ENCODE measurements around the gene ADORA1.

The ADORA1 gene

GRCh38 chr1:203127666-203128430 lies at the start of gene ADORA1:
ADORA1 (plus strand) TSS chr1:203127726; CDS start chr1:203128842, 1,116 bp downstream.
- no peak for DNase-seq (ENCODE audit: low spot score)

GRCh38 chr1:203077956-203078355 lies 49.6 kb upstream of the ADORA1 start:
- DNase-seq (ENCODE audit: low spot score): no peak

GRCh38 chr1:203078478-203078877 lies 49.0 kb upstream of the ADORA1 start:
- DNase-seq (ENCODE audit: low spot score): no peak

GRCh38 chr1:203080456-203080855 lies 47.1 kb upstream of the ADORA1 start:
- no peak for DNase-seq (ENCODE audit: low spot score)

- no peak for DNase-seq (ENCODE audit: low spot score)
Measured at GRCh38 chr1:203081465-203082230, 45.9 kb upstream of the ADORA1 start.

- DNase-seq (ENCODE audit: low spot score): no peak
Measured at GRCh38 chr1:203082231-203082505, 45.4 kb upstream of the ADORA1 start.

GRCh38 chr1:203082571-203083462 lies 44.7 kb upstream of the ADORA1 start:
- DNase-seq (ENCODE audit: low spot score): no peak

GRCh38 chr1:203083463-203083921 lies 44.0 kb upstream of the ADORA1 start:
- DNase-seq (ENCODE audit: low spot score): no peak

- no peak for DNase-seq (ENCODE audit: low spot score)
Measured at GRCh38 chr1:203084588-203085527, 42.7 kb upstream of the ADORA1 start.

- DNase-seq (ENCODE audit: low spot score): no peak
Measured at GRCh38 chr1:203085528-203086406, 41.8 kb upstream of the ADORA1 start, which contains the start of gene MYOG. MYOG (minus strand) TSS chr1:203086012; CDS start chr1:203085961, 51 bp downstream.

- no peak for DNase-seq (ENCODE audit: low spot score)
Measured at GRCh38 chr1:203086992-203087763, 40.3 kb upstream of the ADORA1 start.

- DNase-seq (ENCODE audit: low spot score): no peak
Measured at GRCh38 chr1:203088441-203088840, 39.1 kb upstream of the ADORA1 start.

- DNase-seq (ENCODE audit: low spot score): no peak
Measured at GRCh38 chr1:203089001-203089650, 38.4 kb upstream of the ADORA1 start.

- no peak for DNase-seq (ENCODE audit: low spot score)
Measured at GRCh38 chr1:203089651-203090045, 37.9 kb upstream of the ADORA1 start.

GRCh38 chr1:203090421-203091198 lies 36.9 kb upstream of the ADORA1 start:
- no peak for DNase-seq (ENCODE audit: low spot score)

GRCh38 chr1:203091199-203091477 lies 36.4 kb upstream of the ADORA1 start:
- DNase-seq (ENCODE audit: low spot score): no peak

- DNase-seq (ENCODE audit: low spot score): no peak
Measured at GRCh38 chr1:203091761-203092330, 35.7 kb upstream of the ADORA1 start.
